Measurements from ENCODE around the gene PGBD1. TPM values are rescaled to one million over a fixed set of nuclear protein-coding genes. Genes with fewer than 3 reads are reported as not detected.
A peak's percentile ranks its signal among the peaks of the same experiment; 100 is the strongest.

The PGBD1 gene
- total and polyA plus RNA-seq, 8 donors, result 0.58 to 5.8 (median 1.7) TPM

DNA sequence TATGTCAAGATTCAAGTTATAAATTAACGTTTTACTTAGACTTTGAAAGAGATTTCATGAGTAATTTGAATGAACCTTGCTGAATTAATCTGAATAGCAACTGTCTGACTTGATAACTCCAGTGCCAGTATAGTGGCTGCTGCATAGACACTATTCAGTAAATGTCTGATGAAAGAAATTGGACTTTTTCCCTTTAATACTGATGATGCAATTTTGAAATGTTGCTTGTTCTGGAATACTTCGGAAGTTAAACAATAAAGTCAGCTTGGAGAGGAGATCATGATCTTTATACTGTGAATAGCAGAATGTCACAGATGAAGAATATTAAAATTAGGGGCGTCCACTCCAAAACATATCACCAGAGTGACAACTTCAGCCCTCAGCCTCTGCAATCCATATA lies 3.6 kb upstream of the PGBD1 start:
- H3K4me3 ChIP-seq, result no peak overlapping the region
- no peak overlapping the region for H3K27ac ChIP-seq
- no peak for TF ChIP-seq POLR2AphosphoS5 (IDR thresholded peaks at IDR 0.05)
- TF ChIP-seq EP300 (IDR thresholded peaks at IDR 0.05), result no peak
- TF ChIP-seq, protein P1, sequence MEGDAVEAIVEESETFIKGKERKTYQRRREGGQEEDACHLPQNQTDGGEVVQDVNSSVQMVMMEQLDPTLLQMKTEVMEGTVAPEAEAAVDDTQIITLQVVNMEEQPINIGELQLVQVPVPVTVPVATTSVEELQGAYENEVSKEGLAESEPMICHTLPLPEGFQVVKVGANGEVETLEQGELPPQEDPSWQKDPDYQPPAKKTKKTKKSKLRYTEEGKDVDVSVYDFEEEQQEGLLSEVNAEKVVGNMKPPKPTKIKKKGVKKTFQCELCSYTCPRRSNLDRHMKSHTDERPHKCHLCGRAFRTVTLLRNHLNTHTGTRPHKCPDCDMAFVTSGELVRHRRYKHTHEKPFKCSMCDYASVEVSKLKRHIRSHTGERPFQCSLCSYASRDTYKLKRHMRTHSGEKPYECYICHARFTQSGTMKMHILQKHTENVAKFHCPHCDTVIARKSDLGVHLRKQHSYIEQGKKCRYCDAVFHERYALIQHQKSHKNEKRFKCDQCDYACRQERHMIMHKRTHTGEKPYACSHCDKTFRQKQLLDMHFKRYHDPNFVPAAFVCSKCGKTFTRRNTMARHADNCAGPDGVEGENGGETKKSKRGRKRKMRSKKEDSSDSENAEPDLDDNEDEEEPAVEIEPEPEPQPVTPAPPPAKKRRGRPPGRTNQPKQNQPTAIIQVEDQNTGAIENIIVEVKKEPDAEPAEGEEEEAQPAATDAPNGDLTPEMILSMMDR (IDR thresholded peaks at IDR 0.05), result no peak
- no peak for TF ChIP-seq POLR2A (IDR thresholded peaks at IDR 0.05)
- no peaks in the 10 kb centered on the region for H3K9me3 ChIP-seq
- peaks cover 0 to 18% (median 16%) of the 10 kb centered on the region in 4 donors for H3K4me1 ChIP-seq
- intact Hi-C loops (cut with DNase I; ENCODE audit: low total_unique reads), result no loop called here
- DNase-seq, result no peak
- WGBS, 5 donors, result 76 to 85% (median 79%) methylated on average over 3 of the region's 3 CpGs
- H3K36me3 ChIP-seq, result peaks cover 16 to 50% (median 49%) of the 10 kb centered on the region in 4 donors
- no peaks in the 10 kb centered on the region for H3K27me3 ChIP-seq

DNA sequence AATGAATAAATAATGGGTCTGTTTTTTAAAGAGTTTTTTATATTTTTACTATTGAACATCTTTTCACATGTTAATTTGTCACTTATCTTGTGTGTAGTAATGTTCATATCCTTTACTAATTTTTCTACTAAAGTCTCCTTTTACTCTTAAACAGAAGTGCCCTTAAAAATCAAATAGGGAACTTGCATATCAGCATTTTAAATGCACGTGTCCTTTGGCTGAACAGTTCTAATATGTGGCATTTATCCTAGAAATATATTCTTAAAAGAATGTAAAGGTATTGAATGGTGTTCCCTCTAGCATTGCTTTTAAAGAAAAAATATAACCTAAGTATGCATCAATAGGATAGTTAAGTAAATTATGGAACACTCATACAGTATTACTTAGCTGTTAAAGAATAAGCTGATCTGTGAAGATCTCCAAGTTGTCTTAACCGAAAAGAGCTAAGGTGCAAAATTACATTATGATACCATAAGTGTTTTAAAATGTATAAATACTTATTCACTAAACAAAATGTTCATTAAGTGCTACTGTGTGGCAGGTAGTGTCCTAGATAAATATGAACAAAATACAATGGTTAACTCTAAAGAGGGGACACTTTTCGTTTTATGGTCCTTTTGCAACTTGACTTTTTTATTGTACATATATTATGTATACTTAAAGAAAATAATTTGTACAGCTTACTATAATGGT lies 631 bp upstream of the PGBD1 start:
- peak overlapping the region; percentile 49 to 75 (median 56) for H3K4me3 ChIP-seq
- no peak for DNase-seq
- peak overlapping the region in 2 of 5 donors; percentile 54 to 76 for H3K27ac ChIP-seq
- peaks cover 14 to 42% (median 39%) of the 10 kb centered on the region in 4 donors for H3K36me3 ChIP-seq
- no peaks in the 10 kb centered on the region for H3K27me3 ChIP-seq
- 31 to 46% (median 34%) methylated on average over 3 of the region's 3 CpGs for WGBS, 5 donors
- peaks cover 0 to 19% (median 16%) of the 10 kb centered on the region in 4 donors for H3K4me1 ChIP-seq
- no peaks in the 10 kb centered on the region for H3K9me3 ChIP-seq
- intact Hi-C loops (cut with DNase I; ENCODE audit: low total_unique reads), result no loop called here
- TF ChIP-seq, protein P1 (IDR thresholded peaks at IDR 0.05), result no peak
- TF ChIP-seq EP300 (IDR thresholded peaks at IDR 0.05) (no peak), POLR2AphosphoS5 (IDR thresholded peaks at IDR 0.05) (no peak), POLR2A (IDR thresholded peaks at IDR 0.05) (no peak)

DNA sequence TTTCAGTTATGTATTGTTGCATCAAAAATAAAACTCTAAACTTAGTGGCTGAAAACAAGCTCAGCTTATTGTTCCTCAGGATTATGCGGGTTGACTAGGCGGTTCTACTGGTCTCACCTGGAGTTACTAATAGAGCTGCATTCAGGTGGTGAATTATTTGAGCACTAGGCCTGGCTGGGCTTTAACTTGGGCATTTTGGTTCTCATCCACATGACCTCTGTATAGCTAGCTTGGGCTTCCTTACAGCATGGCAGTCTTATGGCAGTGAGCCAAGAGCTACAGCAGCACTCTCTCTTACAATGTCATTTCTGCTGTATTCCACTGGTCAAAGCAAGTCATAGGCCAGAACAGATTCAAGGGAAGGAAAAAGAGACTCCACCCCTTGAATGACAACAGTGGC lies 1.6 kb downstream of the PGBD1 start:
- H3K27me3 ChIP-seq, result no peaks in the 10 kb centered on the region
- WGBS, 5 donors, result 90 to 99% (median 95%) methylated on average over 2 of the region's 2 CpGs
- no peaks in the 10 kb centered on the region for H3K9me3 ChIP-seq
- TF ChIP-seq POLR2AphosphoS5 (IDR thresholded peaks at IDR 0.05) (no peak), POLR2A (IDR thresholded peaks at IDR 0.05) (no peak), EP300 (IDR thresholded peaks at IDR 0.05) (no peak)
- TF ChIP-seq, protein P1 (IDR thresholded peaks at IDR 0.05), result no peak
- peak in 1 of 2 donors; percentile 13 for DNase-seq
- H3K36me3 ChIP-seq, result peaks cover 9 to 45% (median 41%) of the 10 kb centered on the region in 4 donors
- intact Hi-C loops (cut with DNase I; ENCODE audit: low total_unique reads), result no loop called here
- H3K4me3 ChIP-seq, result no peak overlapping the region
- H3K27ac ChIP-seq, result no peak overlapping the region
- H3K4me1 ChIP-seq, result peaks cover 0 to 19% (median 16%) of the 10 kb centered on the region in 4 donors

DNA sequence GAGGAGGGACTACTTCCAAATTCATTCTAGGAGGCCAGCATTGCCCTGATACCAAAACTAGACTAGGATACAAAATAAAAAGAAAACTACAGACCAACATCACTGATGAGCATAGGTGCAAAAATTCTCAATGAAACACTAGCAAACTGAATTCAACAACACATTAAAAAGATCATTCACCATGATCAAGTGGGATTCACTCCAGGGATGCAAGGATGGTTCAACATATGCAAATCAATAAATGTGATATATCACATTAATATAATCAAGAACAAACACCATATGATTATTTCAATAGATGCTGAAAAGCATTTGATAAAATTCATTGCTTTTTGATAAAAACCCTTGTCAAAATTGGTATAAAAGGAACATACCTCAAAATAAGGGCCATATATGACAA lies 10.2 kb downstream of the PGBD1 start:
- no peaks in the 10 kb centered on the region for H3K9me3 ChIP-seq
- TF ChIP-seq EP300 (IDR thresholded peaks at IDR 0.05), result no peak
- no peak for TF ChIP-seq POLR2AphosphoS5 (IDR thresholded peaks at IDR 0.05)
- TF ChIP-seq, protein P1 (IDR thresholded peaks at IDR 0.05), result no peak
- TF ChIP-seq POLR2A (IDR thresholded peaks at IDR 0.05), result no peak
- H3K36me3 ChIP-seq, result peaks cover 13 to 47% (median 33%) of the 10 kb centered on the region in 4 donors
- intact Hi-C loops (cut with DNase I; ENCODE audit: low total_unique reads), result no loop called here
- DNase-seq, result no peak
- H3K27ac ChIP-seq, result no peak overlapping the region
- no peaks in the 10 kb centered on the region for H3K4me1 ChIP-seq
- no peaks in the 10 kb centered on the region for H3K27me3 ChIP-seq
- H3K4me3 ChIP-seq, result no peak overlapping the region

Data from stomach (tissue), 9 donors.